Calu3 (cell line): Measurements from ENCODE around the gene STAT1. TPM values are rescaled to one million over a fixed set of nuclear protein-coding genes. Genes with fewer than 3 reads are reported as not detected.

ENCODE experiments used
- BruUV-seq: library from RNA; stranded (reverse); fragments of 400-500 nt; replicated peaks from 2 replicates; lab custom pipeline; 2021; lab: Mats Ljungman, UMichigan
- CTCF ChIA-PET: fragments of 300-600 bp; sonication (Branson Sonifier 250); formaldehyde crosslinking; loops from one replicate; lab custom pipeline; 2022; ENCODE audit warnings: antibody characterized with exemption; lab: Charles Lee
- DNase-seq: peaks from one replicate; pipeline ENCODE4 v3.0.0; 2022
- H3K27ac Mint-ChIP-seq: one replicate; pipeline ENCODE4 v1.8.0; 2022; ENCODE audit warnings: mixed read lengths; ENCODE audit not compliant: unreplicated experiment
- H3K27me3 Mint-ChIP-seq: one replicate; pipeline ENCODE4 v1.8.0; 2022; ENCODE audit warnings: mixed read lengths; ENCODE audit not compliant: unreplicated experiment
- H3K36me3 Mint-ChIP-seq: one replicate; pipeline ENCODE4 v1.8.0; 2022; ENCODE audit warnings: mild to moderate bottlenecking, moderate library complexity, mixed read lengths; ENCODE audit not compliant: insufficient read depth, unreplicated experiment
- H3K4me1 Mint-ChIP-seq: one replicate; pipeline ENCODE4 v1.8.0; 2022; ENCODE audit warnings: mild to moderate bottlenecking, low read depth, mixed read lengths; ENCODE audit not compliant: unreplicated experiment
- H3K4me3 Mint-ChIP-seq: one replicate; pipeline ENCODE4 v1.8.0; 2022; ENCODE audit warnings: mild to moderate bottlenecking, low read depth, moderate library complexity, mixed read lengths; ENCODE audit not compliant: unreplicated experiment
- H3K9me3 Mint-ChIP-seq: one replicate; pipeline ENCODE4 v1.8.0; 2022; ENCODE audit warnings: low read depth, mixed read lengths; ENCODE audit not compliant: unreplicated experiment
- intact Hi-C: fragments of 100-400 bp; cut with micrococcal nuclease; formaldehyde crosslinking; loops from one replicate; pipeline ENCODE4 v1.10.0; 2022; ENCODE audit not compliant: unreplicated experiment
- total RNA-seq: library from RNA; stranded (reverse); gene quantifications from 2 replicates; pipeline ENCODE4 v1.2.3, GENCODE V29; 2022
- TF ChIP-seq, protein P1 (sequence below): fragments of 200-600 bp; IDR thresholded peaks from one replicate; pipeline ENCODE4 v1.8.0; 2022; ENCODE audit warnings: antibody characterized with exemption; ENCODE audit not compliant: unreplicated experiment

STAT1 gene
- total RNA-seq, 1 experiment from 2014 or later = 172 TPM

DNA sequence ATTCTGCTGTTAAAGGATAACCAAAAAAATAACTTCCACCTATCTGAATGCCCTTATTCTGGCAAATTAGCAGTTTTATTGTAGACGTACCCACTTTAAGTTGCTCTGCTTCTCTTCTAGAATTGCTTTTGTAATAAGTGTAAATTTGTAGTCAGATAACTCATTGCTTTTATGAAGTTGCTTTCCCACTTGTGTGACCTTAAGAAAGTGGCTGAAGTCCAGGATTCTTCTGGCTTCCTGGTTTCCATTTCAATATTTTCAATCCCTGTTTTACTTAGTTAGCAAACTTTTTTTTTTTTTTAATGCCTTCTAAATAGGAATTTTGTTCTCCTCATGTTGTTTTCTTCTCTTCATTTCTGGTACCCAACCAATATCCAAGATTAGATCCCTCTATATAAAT, 73.5 kb downstream of the STAT1 start:
- Mint-ChIP-seq H3K27ac (no peak overlapping the region), H3K27me3 (no peaks in the 10 kb centered on the region), H3K36me3 (no peaks in the 10 kb centered on the region), H3K4me3 (no peak overlapping the region), H3K4me1 (no peaks in the 10 kb centered on the region), H3K9me3 (no peaks in the 10 kb centered on the region)
- TF ChIP-seq, protein P1, sequence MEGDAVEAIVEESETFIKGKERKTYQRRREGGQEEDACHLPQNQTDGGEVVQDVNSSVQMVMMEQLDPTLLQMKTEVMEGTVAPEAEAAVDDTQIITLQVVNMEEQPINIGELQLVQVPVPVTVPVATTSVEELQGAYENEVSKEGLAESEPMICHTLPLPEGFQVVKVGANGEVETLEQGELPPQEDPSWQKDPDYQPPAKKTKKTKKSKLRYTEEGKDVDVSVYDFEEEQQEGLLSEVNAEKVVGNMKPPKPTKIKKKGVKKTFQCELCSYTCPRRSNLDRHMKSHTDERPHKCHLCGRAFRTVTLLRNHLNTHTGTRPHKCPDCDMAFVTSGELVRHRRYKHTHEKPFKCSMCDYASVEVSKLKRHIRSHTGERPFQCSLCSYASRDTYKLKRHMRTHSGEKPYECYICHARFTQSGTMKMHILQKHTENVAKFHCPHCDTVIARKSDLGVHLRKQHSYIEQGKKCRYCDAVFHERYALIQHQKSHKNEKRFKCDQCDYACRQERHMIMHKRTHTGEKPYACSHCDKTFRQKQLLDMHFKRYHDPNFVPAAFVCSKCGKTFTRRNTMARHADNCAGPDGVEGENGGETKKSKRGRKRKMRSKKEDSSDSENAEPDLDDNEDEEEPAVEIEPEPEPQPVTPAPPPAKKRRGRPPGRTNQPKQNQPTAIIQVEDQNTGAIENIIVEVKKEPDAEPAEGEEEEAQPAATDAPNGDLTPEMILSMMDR = no peak
- CTCF ChIA-PET = no interaction called here
- BruUV-seq = no TSS peak
- intact Hi-C loops = no loop called here
- no peak for DNase-seq

DNA sequence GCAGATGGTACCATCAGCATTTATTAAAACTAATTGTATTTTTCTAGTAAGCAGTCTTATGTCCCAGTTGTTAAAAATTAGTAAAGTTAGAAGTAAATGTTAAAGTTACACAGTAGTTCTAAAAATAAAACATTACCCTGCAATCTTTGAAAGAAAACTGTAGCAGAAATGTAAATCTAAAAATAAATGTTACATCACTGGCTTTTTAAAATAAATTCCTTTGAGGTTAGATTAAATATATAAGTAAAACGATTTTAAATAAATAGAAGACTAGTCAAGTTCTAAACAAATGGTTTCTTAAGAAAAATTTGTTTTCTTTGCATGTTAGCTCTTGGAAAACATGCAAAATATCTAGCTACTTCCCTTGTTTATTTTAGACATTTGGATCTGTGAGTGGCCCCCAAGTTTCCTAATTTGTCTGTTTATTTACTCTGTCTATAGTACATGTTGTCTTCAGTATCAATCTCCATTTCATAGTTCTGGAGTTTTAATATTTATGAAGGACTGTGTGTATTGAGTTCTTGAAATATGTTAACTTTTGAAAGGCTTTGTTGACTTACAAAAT, 75.1 kb downstream of the STAT1 start:
- H3K9me3 Mint-ChIP-seq = no peaks in the 10 kb centered on the region
- no TSS peak for BruUV-seq
- no peaks in the 10 kb centered on the region for H3K36me3 Mint-ChIP-seq
- no peaks in the 10 kb centered on the region for H3K4me1 Mint-ChIP-seq
- H3K27me3 Mint-ChIP-seq = no peaks in the 10 kb centered on the region
- TF ChIP-seq, protein P1 = no peak
- no peak for DNase-seq
- H3K4me3 Mint-ChIP-seq = no peak overlapping the region
- CTCF ChIA-PET = no interaction called here
- intact Hi-C loops = no loop called here
- no peak overlapping the region for H3K27ac Mint-ChIP-seq

DNA sequence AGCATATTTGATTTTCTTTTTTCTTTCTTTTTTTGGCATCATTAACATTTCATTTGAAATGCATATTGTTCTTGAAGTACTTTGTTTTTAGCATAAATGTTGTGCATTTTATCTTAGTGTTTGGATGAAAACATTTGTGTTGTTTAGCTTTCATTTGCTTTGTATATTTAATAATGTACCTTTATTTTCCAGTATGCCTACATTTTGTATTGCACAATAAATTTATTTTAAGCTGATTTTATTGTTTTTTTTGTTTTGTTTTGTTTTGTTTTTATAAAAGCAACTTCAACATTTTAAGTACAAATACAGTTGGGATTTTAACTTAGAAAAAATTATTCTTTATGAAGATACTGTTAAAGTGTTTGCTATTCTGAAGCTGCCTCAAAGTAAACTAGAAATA, 78.9 kb downstream of the STAT1 start:
- no peaks in the 10 kb centered on the region for H3K4me1 Mint-ChIP-seq
- CTCF ChIA-PET = no interaction called here
- BruUV-seq = no TSS peak
- H3K36me3 Mint-ChIP-seq = peaks cover 10% of the 10 kb centered on the region
- H3K4me3 Mint-ChIP-seq = no peak overlapping the region
- no peaks in the 10 kb centered on the region for H3K27me3 Mint-ChIP-seq
- no peaks in the 10 kb centered on the region for H3K9me3 Mint-ChIP-seq
- no peak for DNase-seq
- intact Hi-C loops = no loop called here
- TF ChIP-seq, protein P1 = no peak
- H3K27ac Mint-ChIP-seq = no peak overlapping the region

DNA sequence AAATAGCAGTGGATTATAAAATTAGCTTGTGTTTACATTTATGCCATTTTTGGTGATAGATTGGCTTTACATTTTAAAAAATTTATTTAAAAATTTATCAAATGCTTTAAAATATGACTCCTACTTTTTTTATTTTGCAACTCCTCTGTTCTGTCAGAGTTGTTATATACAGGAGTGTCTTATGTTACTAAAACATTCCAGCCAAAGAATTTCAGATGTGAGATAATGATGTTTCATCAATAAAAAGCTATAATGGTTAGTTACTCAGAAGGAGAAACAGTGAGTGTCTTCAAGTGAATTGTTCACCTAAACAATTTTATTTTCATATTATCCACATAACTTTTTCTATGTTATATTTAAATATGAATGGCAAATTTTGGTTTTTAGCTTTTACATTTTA, 80.6 kb downstream of the STAT1 start:
- H3K27me3 Mint-ChIP-seq = no peaks in the 10 kb centered on the region
- no TSS peak for BruUV-seq
- peaks cover 20% of the 10 kb centered on the region for H3K36me3 Mint-ChIP-seq
- no peak overlapping the region for H3K4me3 Mint-ChIP-seq
- CTCF ChIA-PET = no interaction called here
- no peak overlapping the region for H3K27ac Mint-ChIP-seq
- no peaks in the 10 kb centered on the region for H3K9me3 Mint-ChIP-seq
- intact Hi-C loops = no loop called here
- H3K4me1 Mint-ChIP-seq = no peaks in the 10 kb centered on the region
- DNase-seq = no peak
- TF ChIP-seq, protein P1 = no peak
